ENCODE data around the gene CPXM1.
"Not testable (repeated sequence)": the region's sequence is repeated elsewhere in the genome, so short reads cannot be mapped to it uniquely, and the experiment has no call there.

The CPXM1 gene

GRCh38 chr20:2800521-2801285, at the start of gene CPXM1:
CPXM1 (minus strand) TSS chr20:2800627; CDS start chr20:2800572, 55 bp downstream.
- DNase-seq (ENCODE audit: low spot score) = no peak

- no peak for DNase-seq (ENCODE audit: low spot score)
Observed at GRCh38 chr20:2849529-2849928, 49.1 kb upstream of the CPXM1 start.

- DNase-seq (ENCODE audit: low spot score) = no peak
Observed at GRCh38 chr20:2847802-2848201, 47.4 kb upstream of the CPXM1 start.

GRCh38 chr20:2846698-2847097, 46.3 kb upstream of the CPXM1 start:
- no peak for DNase-seq (ENCODE audit: low spot score)

- DNase-seq (ENCODE audit: low spot score) = no peak
Observed at GRCh38 chr20:2845607-2846006, 45.2 kb upstream of the CPXM1 start.

GRCh38 chr20:2840967-2841531, 40.6 kb upstream of the CPXM1 start:
- DNase-seq (ENCODE audit: low spot score) = no peak

- DNase-seq (ENCODE audit: low spot score) = peak; percentile 95
Observed at GRCh38 chr20:2840138-2840966, 39.9 kb upstream of the CPXM1 start, which contains the start of the genes PCED1A and VPS16. PCED1A (minus strand) TSS chr20:2840655; CDS start chr20:2839912, 743 bp downstream. VPS16 (plus strand) TSS chr20:2840745; CDS start chr20:2840775, 30 bp downstream.

GRCh38 chr20:2839732-2840137, 39.3 kb upstream of the CPXM1 start:
- DNase-seq (ENCODE audit: low spot score) = no peak

GRCh38 chr20:2838847-2839671, 38.6 kb upstream of the CPXM1 start:
- DNase-seq (ENCODE audit: low spot score) = no peak

GRCh38 chr20:2838170-2838797, 37.9 kb upstream of the CPXM1 start:
- no peak for DNase-seq (ENCODE audit: low spot score)

- no peak for DNase-seq (ENCODE audit: low spot score)
Observed at GRCh38 chr20:2837221-2837960, 37.0 kb upstream of the CPXM1 start.

GRCh38 chr20:2836035-2836434, 35.6 kb upstream of the CPXM1 start:
- DNase-seq (ENCODE audit: low spot score) = no peak

GRCh38 chr20:2835331-2835796, 34.9 kb upstream of the CPXM1 start:
- DNase-seq (ENCODE audit: low spot score) = no peak

- DNase-seq (ENCODE audit: low spot score) = no peak
Observed at GRCh38 chr20:2834401-2835110, 34.1 kb upstream of the CPXM1 start.

- no peak for DNase-seq (ENCODE audit: low spot score)
Observed at GRCh38 chr20:2833761-2834160, 33.3 kb upstream of the CPXM1 start.

GRCh38 chr20:2831206-2831605, 30.8 kb upstream of the CPXM1 start:
- DNase-seq (ENCODE audit: low spot score) = not testable (repeated sequence)

- DNase-seq (ENCODE audit: low spot score) = no peak
Observed at GRCh38 chr20:2829376-2829775, 28.9 kb upstream of the CPXM1 start.

GRCh38 chr20:2826655-2827054, 26.2 kb upstream of the CPXM1 start:
- no peak for DNase-seq (ENCODE audit: low spot score)

- DNase-seq (ENCODE audit: low spot score) = no peak
Observed at GRCh38 chr20:2825761-2826160, 25.3 kb upstream of the CPXM1 start.

- DNase-seq (ENCODE audit: low spot score) = no peak
Observed at GRCh38 chr20:2822073-2822472, 21.6 kb upstream of the CPXM1 start.

Data from COLO829 (cell line).